GM20431 (cell line): ENCODE measurements around the gene ALDH2.

ENCODE experiments used
- in situ Hi-C: fragments of 300-500 bp; cut with MseI, MboI; formaldehyde crosslinking; loops from one replicate; pipeline ENCODE4 v1.15.0; 2020; ENCODE audit warnings: low sequenced_read_pairs; ENCODE audit not compliant: unreplicated experiment

ALDH2 gene

DNA sequence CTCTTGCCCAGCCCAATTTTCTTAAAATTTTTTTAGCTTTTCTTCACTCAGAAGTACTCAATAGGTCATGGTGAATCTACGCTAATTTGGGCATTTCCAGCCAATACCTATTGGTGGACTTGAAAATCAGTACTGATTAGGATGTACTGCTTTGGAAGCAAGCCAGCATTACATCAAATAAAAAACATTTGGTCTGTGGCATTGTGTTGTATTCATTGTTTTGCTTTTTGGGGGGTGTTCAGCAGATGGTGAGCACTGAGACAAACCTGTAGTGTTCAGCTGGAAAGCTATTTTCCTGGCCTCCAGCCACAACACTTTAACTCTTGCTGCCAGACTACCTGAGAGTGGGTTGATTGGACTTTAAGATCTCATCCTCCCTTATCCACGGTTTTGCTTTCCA lies 79.3 kb downstream of the ALDH2 start:
- in situ Hi-C loops, result no loop called here

DNA sequence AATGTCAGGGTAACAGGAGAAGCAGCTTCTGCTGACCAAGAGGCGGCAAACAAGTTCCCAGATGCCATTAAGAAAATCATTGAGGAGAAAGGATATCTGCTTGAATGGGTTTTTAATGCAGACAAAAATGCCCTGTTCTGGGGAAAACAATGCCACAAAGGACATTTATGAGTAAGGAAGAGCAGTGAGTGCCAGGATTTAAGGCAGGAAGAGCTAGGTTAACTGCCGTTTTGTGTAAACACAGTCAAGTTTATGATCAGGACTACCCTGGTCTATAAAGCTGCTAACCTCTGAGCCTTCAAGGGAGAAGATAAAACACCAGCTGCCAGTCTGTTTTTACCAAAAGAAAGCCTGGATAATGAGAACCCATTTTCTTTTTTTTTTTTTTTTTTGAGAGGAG lies 83.8 kb downstream of the ALDH2 start:
- in situ Hi-C loops, result no loop called here

DNA sequence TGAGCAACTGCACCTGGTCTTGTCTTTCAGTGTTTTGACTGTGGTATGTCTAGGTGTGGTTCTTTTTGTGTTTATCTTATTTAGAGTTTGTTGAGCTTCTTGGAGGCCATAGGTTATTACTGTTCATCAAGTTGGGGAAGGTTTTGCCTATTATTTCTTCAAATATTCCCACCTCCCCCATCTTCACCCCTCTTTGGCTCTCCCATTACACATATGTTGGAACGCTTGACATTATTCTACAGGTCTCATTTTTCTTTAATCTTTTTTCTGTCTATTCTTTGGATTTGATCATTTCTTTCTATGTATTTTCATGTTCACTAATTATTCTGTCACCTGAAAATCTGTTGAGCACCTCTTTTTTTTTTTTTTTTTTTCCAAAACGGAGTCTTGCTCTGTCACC lies 91.5 kb downstream of the ALDH2 start:
- in situ Hi-C loops, result no loop called here

DNA sequence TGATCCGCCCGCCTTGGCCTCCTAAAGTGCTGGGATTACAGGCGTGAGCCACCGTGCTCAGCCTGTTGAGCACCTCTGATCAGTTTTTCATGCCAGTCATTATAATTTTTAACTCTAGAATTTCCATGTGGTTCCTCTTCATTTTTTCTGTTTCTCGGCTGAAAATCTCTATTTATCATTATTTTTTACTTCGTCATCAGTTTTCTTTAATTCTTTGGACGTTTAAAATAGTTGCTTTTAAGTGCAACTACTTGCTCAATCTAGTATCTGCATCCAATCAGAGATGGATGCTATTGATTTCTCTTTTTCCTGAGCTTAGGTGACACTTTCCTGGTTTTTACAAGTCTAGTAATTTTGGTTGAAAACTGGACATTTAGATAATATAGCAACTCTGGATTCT lies 92.0 kb downstream of the ALDH2 start:
- in situ Hi-C loops, result no loop called here

DNA sequence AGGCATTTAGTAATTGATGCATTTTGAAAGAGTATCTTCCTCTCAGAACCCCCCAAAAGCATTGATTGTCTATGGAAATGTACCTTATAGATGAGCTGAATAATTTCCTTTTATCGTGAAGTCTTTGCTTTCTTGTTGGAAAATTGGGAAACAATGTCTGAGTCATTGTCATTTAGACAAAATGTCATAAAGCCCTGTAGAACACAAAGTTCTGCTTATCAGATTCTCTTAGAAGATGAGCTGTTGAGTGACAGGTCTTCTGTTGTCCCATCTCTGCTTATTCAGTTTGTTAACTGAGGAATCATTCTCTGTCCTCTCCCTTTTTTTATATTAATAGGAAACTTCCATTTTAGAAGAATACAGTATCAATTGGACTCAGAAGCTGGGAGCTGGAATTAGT lies 98.2 kb downstream of the ALDH2 start:
- in situ Hi-C loops, result no loop called here
